Limb (tissue), 2 donors: Measurements from ENCODE around the gene ABCB8.

Experiments
- DNase-seq, 2 donors: peaks; one replicate each; pipeline ENCODE4 v3.0.0-alpha.2; 2016; ENCODE audit errors: extremely low spot score in 2 of 2

The ABCB8 gene

DNA sequence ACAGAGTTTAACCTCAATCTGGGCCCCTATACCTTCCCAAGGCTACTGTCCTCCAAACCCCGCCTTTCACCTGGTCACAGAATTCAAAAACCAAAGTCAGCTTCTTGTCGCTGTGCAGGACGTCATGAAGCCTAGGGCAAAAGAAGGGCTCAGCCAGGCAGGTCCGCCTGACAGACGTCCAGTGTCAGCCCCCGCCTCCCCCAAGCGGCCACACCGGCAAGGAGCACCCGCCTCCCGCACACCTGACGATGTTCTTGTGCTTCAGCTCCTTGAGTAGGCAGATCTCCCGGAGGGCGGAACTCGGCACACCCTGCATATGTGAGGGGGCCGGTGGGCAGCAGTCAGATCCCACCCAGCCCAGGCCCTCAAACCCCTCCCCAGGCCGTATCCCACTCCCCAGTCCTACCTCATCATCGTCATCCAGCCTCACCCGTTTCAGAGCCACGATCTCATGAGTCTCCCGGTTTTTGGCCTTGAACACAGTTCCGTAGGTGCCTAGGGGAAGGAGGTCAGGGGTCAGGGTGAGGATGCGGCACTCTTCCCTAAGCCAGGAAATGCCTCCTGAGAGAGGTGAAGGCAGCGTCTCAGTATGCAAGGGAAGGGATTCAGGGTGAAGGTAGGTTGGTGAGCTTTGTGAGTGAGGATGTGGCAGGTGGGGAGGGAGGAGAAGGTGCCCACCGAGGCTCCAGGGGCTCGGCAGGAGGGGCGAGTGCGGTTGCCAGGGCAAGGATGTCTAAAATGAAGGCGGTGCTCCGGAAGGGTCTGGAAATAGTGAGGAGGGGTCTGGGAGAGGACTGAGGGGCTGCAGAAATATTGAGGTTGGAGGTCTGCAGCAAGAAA lies 28.6 kb downstream of the ABCB8 start:
- no peak for DNase-seq

DNA sequence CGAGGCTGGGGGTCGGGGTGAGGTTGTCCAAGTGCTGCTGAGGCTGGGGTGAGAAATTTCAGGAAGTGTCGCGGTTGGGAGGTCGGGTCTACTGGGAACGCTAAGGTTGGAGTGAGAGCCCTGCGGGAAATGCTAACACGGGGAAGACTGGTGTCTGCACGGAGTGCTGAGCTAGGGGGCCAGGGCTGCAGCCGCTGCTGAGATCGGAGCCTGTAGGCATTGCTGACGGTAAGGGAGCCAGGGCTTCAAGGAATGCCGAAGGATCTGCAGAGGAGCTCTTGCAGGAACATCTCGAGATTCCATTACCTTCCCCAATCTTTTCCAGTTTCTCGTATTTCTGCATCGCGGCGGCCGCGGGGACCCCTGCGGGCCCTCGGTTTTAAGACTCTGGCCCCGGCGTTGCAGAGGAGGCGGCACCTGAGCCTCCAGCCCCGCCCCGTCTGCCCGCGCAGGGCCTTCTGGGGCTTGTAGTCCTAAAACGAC lies 29.3 kb downstream of the ABCB8 start, which contains the start of gene CDK5:
CDK5 (minus strand) TSS at position 392 of the 483 bp plus-strand sequence; CDS start at position 343, 49 bp downstream.
- peak in 1 of 2 donors; percentile 49 for DNase-seq

DNA sequence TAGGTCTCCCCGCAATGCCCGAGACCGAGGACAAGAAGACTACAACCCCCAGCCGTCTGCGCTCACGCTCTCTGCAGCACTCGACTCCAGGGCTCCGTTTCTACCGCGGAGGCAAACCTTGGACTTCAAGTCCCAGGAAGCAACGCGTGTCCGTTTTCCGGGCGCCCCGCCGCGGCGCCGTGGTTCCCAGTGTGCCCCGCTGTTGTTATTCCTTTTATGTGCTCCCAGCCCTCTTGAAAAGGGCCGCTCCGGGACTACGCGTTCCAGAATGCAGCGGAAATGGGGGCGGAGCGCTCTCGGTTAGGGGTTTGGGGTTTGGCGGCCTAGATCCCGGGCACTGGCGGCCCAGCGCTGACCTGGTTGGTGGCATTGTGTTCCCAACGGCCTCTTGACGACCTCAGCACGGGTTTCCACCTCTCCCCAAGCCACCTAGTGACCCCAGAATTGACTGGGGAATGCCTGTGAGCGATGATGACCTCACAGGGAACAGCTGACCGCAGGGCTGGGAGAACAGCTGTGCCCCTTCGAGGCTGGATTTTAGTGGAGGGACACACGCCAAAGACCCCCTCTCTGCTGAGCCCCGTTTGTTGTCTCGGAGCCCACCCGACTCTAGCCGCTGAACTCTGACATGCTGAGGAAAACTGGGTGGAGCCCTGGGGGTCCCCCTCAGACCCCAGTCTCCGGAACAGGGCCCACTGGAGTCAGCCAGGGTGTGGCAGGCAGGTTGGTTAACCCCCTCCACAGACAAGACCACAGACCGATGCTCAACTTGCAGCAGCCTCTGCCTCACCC lies 29.9 kb downstream of the ABCB8 start:
- peak; percentile 97 to 99 for DNase-seq

DNA sequence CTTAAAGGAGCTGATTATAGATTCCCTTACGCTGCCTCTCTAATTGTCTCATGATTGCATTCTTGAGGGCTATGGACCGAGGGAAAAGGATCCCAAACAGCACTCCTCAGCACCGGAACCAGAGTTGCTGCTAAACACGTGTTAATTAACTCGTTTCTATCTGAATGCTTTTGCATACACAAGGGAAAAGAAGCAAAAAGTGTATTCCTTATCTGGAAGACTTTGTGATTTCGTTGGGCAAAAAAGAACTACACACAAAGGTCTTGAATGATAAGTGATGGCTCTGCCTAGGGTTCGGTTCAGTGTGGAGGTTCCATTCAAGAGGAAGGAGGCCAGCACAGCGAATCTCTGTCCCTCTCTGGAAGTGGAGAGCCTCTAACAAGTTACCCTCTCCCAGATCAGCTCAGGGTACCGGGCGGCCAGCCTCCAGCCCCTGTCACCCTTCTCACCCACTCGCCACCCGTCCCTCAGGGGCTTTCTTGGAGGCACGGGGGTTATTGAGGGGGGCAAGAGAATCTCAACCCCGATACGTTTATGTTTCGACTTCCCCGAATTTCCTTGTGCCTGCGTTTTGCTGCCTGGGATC lies 30.6 kb downstream of the ABCB8 start:
- DNase-seq: no peak

DNA sequence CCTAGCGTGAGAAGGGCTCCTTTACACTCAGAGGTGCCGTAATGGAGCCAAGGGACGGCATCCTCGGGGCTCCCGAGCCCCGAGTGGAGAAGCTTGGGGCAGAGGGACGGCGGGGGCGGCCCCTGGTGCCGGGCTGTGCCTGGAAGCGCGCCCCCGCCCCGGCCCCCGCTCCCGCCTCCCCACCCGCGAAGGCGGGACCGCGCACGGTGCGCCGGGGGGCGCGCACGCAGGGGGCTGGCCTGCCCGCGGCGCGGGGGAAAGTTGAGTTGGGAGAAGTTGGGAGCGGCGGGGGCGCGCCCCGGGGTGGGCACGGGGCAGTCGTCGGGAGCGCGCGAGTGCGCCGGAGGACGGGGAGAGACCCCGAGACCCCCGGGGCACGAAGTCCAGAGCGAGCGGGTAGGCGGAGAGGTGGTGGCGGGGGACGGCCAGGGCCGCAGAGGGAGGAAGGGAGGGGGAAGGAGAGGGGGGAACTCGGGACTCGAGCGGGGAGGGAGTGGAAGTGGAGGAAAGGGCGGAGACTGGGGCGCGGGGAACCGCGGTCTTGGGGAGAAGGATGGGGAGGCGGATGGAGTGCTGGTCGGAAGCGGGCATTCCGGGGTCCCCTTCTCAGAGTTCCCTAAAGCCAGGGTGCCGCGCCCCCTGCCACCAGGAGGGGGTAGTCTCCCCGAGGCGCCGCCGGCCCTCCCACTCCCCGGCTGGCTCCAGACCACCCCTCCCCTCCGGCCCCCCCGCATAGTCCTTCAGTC lies 31.3 kb downstream of the ABCB8 start, which contains the start of gene SLC4A2:
SLC4A2 (plus strand) TSS at position 223 of the 746 bp plus-strand sequence. CDS start 2,399 bp downstream, outside the sequence.
- DNase-seq: peak; percentile 80 to 93

GRCh38 chr7:151060113-151060415 lies 31.8 kb downstream of the ABCB8 start:
- no peak for DNase-seq

- no peak for DNase-seq
These were observed 32.4 kb downstream of the ABCB8 start for GRCh38 chr7:151060416-151061212.

DNA sequence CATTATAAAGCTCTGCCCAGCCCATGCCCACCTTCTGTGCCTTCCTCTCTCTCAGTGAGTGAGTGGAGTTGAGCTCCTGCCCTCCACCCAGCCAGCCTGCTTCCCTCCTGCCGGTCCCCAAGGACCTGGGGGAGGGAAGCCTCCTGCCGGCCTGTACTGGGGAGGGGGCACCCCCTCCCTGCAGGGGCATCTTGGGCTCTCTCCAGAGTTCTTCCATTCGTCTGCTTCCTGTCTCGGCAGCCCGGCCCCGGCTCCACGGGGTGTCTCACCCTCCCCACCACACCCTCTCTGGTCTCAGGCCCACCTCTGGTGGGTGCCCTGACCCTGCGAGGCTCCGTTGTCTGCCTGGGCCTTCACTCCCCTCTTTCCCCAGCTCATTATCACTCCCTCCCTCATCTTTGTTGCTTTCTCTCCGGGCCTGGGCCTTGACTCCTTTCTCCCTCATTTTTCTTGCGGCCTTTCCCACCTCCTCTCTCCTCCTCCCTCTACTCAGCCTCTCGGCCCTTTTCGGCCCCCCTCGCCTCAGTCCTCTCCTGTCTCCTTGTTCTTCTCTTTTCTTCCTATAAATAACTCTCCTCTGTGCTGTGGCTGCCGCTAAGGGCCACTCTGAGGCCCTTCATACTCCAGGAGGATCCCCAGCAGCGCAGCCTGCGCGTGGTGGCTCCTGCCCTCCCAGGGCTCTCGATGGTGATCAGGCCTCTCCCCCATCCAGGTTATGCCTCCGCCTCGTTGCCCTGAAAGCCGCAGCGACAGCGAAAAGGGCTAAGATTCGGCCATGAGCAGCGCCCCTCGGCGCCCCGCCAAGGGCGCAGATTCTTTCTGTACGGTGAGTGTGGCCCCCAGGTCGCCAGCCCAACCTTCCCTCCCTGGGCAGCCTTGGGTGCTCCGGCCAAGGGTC lies 33.2 kb downstream of the ABCB8 start:
- no peak for DNase-seq

GRCh38 chr7:151062111-151062398 lies 33.8 kb downstream of the ABCB8 start:
- no peak for DNase-seq

DNA sequence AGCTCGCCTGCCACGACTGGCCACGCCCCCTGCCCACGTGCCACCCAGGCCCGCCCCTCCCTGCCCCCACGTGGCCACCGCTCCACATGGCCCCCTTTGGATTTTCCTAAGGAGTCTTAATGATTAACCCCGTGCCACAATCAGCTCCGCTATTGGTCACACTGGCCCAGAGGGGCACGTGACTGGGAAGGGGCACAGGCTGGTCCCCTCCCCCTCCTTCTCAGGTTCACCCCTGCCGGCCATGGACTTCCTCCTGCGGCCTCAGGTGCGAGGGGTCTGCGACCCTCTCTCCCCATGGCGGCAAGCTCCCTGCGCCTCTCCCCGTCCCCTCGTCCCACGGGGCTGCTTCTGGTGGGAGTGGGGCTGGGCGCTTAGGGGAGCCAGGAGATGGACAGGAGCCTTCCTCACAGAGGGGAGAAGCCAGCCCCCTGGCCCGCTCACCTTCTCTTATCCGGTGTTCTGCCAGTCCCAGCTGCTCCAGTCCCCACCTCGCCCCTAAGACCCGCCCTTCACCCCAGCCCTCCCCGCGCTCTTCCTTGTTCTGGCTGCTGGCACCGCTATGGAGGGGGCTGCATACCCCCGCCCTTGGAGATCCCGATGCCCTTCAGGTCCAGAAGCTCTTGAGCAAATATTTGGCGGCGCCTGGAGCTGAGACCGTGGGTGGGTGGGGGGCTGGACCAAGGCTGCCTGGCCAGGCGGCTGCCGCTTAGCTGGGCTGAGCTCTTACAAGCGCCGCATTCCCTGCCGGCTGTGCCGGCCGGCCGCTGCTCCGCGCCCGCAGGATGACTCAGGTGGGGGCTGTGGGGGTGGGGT lies 34.4 kb downstream of the ABCB8 start:
- DNase-seq: peak in 1 of 2 donors; percentile 66

DNA sequence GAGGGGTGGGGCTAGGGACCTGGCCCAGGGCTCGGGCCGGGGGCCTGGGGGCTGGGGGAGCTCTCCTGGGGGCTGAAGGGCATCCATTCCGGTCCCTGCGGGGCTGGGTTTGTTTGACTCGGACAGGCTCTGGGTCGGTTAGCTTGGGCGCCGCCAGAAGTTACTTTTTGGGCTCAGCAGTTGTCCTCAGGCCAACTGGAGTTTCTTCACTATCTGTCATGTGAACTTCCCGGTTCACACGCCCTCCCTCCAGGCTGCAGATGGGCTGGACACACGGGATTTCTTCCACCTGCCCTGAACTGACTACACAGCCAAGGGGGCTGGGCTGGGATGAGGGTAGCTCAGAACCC lies 34.9 kb downstream of the ABCB8 start:
- DNase-seq: no peak

- DNase-seq: no peak
These were observed 36.2 kb downstream of the ABCB8 start for GRCh38 chr7:151064454-151064853.

DNA sequence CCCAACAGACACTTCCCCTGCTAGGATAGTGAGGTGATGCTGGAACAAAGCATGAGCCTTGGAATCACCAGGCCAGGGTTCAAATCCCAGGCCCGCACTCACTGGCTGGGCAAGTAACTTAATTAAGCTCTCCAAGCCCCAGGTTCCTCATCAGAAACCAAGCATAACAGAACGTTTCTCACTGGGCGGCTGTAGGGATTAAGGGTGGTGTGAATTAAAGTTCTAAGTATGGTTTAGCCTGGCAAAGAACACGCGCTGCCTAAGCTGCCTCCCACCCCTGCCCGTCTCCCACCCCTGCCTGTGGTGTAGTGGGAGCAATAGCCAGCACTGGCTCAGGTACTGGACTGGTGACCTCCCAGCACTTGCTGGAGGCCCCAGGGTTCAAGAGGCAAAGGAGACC lies 36.7 kb downstream of the ABCB8 start:
- no peak for DNase-seq

GRCh38 chr7:151065516-151065915 lies 37.3 kb downstream of the ABCB8 start:
- no peak for DNase-seq

DNA sequence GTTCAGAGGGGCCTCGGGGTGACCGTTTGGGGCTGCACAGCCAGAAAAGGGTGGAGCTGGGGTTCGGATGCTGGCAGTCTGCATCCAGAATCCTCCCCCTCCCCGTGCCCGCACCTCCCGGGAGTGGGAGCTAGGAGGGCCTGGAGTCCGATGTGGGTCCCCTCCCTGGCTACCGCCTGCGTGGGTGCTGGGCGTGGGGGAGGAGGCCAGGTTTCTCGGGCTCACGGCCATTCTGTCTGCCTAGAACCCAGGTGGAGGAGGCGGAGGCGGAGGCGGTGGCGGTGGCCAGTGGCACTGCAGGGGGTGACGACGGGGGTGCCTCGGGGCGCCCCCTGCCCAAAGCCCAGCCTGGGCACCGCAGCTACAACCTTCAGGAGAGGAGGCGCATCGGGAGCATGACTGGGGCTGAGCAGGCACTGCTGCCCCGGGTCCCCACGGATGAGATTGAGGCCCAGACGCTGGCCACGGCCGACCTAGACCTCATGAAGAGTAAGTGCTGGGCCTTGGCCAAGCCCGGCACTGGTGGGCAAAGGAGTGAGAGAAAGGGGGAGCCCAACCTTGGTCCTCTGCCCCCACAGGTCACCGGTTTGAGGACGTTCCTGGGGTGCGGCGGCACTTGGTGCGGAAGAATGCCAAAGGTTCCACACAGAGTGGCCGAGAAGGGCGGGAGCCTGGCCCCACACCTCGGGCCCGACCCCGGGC lies 38.2 kb downstream of the ABCB8 start:
- no peak for DNase-seq

DNA sequence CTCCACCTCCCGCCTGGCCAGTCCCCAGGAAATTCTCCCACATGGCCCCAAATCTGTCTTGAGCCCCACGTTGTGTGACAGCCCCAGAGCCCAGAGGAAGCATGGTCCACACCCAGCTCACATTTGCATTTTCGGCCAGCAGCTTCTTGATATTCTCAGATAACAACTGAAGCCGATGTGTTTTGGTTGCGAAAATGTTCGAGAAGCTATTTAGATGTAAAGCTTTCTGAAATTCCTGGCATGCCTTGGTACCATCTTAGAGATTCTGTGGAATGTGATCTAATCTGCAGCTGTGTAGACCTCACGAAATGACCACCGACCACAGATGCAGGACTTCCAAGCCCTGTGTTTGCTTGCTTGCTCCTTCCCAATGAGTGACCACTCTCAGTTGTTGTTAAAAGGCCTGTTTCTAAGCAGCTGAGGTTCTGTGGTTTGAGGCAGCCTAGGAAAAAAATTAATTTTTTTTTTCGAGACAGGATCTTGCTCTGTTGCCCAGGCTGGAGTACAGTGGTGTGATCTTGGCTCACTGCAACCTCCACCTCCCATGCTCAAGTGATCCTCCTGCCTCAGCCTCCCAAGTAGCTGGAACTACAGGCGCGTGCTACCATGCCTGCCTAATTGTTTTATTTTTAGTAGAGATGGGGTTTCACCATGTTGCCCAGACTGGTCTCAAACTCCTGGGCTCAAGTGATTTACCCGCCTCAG lies 40.0 kb downstream of the ABCB8 start:
- DNase-seq: no peak

GRCh38 chr7:151069841-151070573 lies 41.8 kb downstream of the ABCB8 start:
- no peak for DNase-seq
